Thymus (tissue), 11 donors: ENCODE data around the gene TMEM62. TPM values are rescaled to one million over a fixed set of nuclear protein-coding genes. Genes with fewer than 3 reads are reported as not detected.

Experiments
- DNase-seq, 9 donors: peaks; one replicate each; pipeline ENCODE4 v3.0.0-alpha.2; 2013; ENCODE audit warnings: low spot score in 9 of 9, low read depth in 6 of 9, missing footprints in 1 of 9
- H3K27ac ChIP-seq, 2 donors: one replicate each; pipeline ENCODE4 v1.5.1; 2013; ENCODE audit warnings: control low read depth in 1 of 2, low read depth in 1 of 2, low read length in 1 of 2, mild to moderate bottlenecking in 1 of 2, moderate library complexity in 1 of 2
- H3K27me3 ChIP-seq, 2 donors: one replicate each; pipeline ENCODE4 v1.5.1; 2013; ENCODE audit warnings: low read length in 1 of 2; ENCODE audit not compliant: control insufficient read depth in 2 of 2, insufficient read depth in 1 of 2
- H3K36me3 ChIP-seq, 2 donors: one replicate each; pipeline ENCODE4 v1.5.1; 2013; ENCODE audit warnings: low read length in 1 of 2, mild to moderate bottlenecking in 1 of 2, moderate library complexity in 1 of 2; ENCODE audit not compliant: control insufficient read depth in 2 of 2, insufficient read depth in 2 of 2
- H3K4me1 ChIP-seq, 2 donors: one replicate each; pipeline ENCODE4 v1.5.1; 2013; ENCODE audit warnings: low read length in 2 of 2; ENCODE audit not compliant: control insufficient read depth in 2 of 2, insufficient read depth in 2 of 2
- H3K4me3 ChIP-seq, 2 donors: one replicate each; pipeline ENCODE4 v1.5.1; 2013; ENCODE audit warnings: low read length in 2 of 2, control low read depth in 1 of 2, mild to moderate bottlenecking in 1 of 2
- H3K9me3 ChIP-seq, 2 donors: one replicate each; pipeline ENCODE4 v1.5.1; 2013; ENCODE audit warnings: low read length in 1 of 2, mild to moderate bottlenecking in 1 of 2; ENCODE audit not compliant: control insufficient read depth in 2 of 2, insufficient read depth in 1 of 2
- WGBS: extraction: QIAGEN DNeasy Blood & Tissue Kit; methylation state at CpG from one replicate; pipeline ENCODE4 v1.1.7; 2013; 5-methylcytosine and 5-hydroxymethylcytosine counted together
- polyA plus RNA-seq: library from polyadenylated mRNA; stranded (reverse); fragments of 200-250 nt; gene quantifications from one replicate; pipeline ENCODE4 v1.2.3, GENCODE V29; 2013
- total RNA-seq: library from RNA; stranded (reverse); fragments of 120-200 nt; gene quantifications from one replicate; pipeline ENCODE4 v1.2.4, GENCODE V29; 2013
- donor health status: healthy.

TMEM62 gene
- total and polyA plus RNA-seq, 2 donors: 5.1 to 17.8 TPM

GRCh38 chr15:43226436-43227305 lies 93.3 kb downstream of the TMEM62 start:
- Histone ChIP-seq H3K9me3 (no peaks in the 10 kb centered on the region), H3K4me3 (no peak overlapping the region), H3K36me3 (no peaks in the 10 kb centered on the region), H3K27ac (no peak overlapping the region), H3K27me3 (no peaks in the 10 kb centered on the region), H3K4me1 (no peaks in the 10 kb centered on the region)
- 98% methylated on average over 57 of the region's 57 CpGs for WGBS
- DNase-seq: no peak

- H3K4me3 ChIP-seq: no peak overlapping the region
- DNase-seq: no peak
- no peaks in the 10 kb centered on the region for H3K27me3 ChIP-seq
- H3K36me3 ChIP-seq: no peaks in the 10 kb centered on the region
- no peaks in the 10 kb centered on the region for H3K4me1 ChIP-seq
- WGBS: 95% methylated on average over 5 of the region's 5 CpGs
- no peak overlapping the region for H3K27ac ChIP-seq
- no peaks in the 10 kb centered on the region for H3K9me3 ChIP-seq
Measured at GRCh38 chr15:43229977-43230376, 96.6 kb downstream of the TMEM62 start.

- 65% methylated on average over 2 of the region's 2 CpGs for WGBS
- no peaks in the 10 kb centered on the region for H3K9me3 ChIP-seq
- H3K27ac ChIP-seq: no peak overlapping the region
- H3K27me3 ChIP-seq: no peaks in the 10 kb centered on the region
- H3K4me1 ChIP-seq: no peaks in the 10 kb centered on the region
- DNase-seq: no peak
- H3K36me3 ChIP-seq: no peaks in the 10 kb centered on the region
- H3K4me3 ChIP-seq: no peak overlapping the region
Measured at GRCh38 chr15:43230640-43231115, 97.3 kb downstream of the TMEM62 start.

- H3K9me3 ChIP-seq: no peaks in the 10 kb centered on the region
- H3K4me1 ChIP-seq: no peaks in the 10 kb centered on the region
- WGBS: 95% methylated on average over 3 of the region's 3 CpGs
- H3K4me3 ChIP-seq: no peak overlapping the region
- H3K36me3 ChIP-seq: no peaks in the 10 kb centered on the region
- no peak overlapping the region for H3K27ac ChIP-seq
- no peaks in the 10 kb centered on the region for H3K27me3 ChIP-seq
- DNase-seq: no peak
Measured at GRCh38 chr15:43232289-43232874, 99.0 kb downstream of the TMEM62 start.

Other genes with a start within 250 kb of the TMEM62 start
- 5.7 TPM for gene TTBK2, start 212.8 kb upstream of the TMEM62 start, total RNA-seq
- 4.4 TPM for gene TTBK2, start 212.8 kb upstream of the TMEM62 start, polyA plus RNA-seq
- 23.0 TPM for gene UBR1, start 27.5 kb upstream of the TMEM62 start, total RNA-seq
- 10.2 TPM for gene UBR1, start 27.5 kb upstream of the TMEM62 start, polyA plus RNA-seq
- 60.7 TPM for gene CCNDBP1, start 51.8 kb downstream of the TMEM62 start, total RNA-seq
- gene CCNDBP1, start 51.8 kb downstream of the TMEM62 start, polyA plus RNA-seq: 87.9 TPM
- 2.8 TPM for gene EPB42, start 87.4 kb downstream of the TMEM62 start, total RNA-seq
- 0.21 TPM for gene EPB42, start 87.4 kb downstream of the TMEM62 start, polyA plus RNA-seq
- gene TGM5, start 133.3 kb downstream of the TMEM62 start, total RNA-seq: 0.19 TPM
- gene TGM5, start 133.3 kb downstream of the TMEM62 start, polyA plus RNA-seq: 1.2 TPM
- 0.19 TPM for gene TGM7, start 168.7 kb downstream of the TMEM62 start, total RNA-seq
- 0.30 TPM for gene TGM7, start 168.7 kb downstream of the TMEM62 start, polyA plus RNA-seq
- 11.3 TPM for gene LCMT2, start 197.0 kb downstream of the TMEM62 start, total RNA-seq
- 5.9 TPM for gene LCMT2, start 197.0 kb downstream of the TMEM62 start, polyA plus RNA-seq
- gene ZSCAN29, start 237.5 kb downstream of the TMEM62 start, total RNA-seq: 17.2 TPM
- 7.8 TPM for gene ZSCAN29, start 237.5 kb downstream of the TMEM62 start, polyA plus RNA-seq
- gene TUBGCP4, start 237.5 kb downstream of the TMEM62 start, total RNA-seq: 8.5 TPM
- 5.4 TPM for gene TUBGCP4, start 237.5 kb downstream of the TMEM62 start, polyA plus RNA-seq